Esophagus squamous epithelium (tissue), 5 donors: Measurements from ENCODE around the gene LAMTOR2. TPM values are rescaled to one million over a fixed set of nuclear protein-coding genes. Genes with fewer than 3 reads are reported as not detected.

Experiments
- DNase-seq: peaks from one replicate; lab custom pipeline; 2025; lab: John Stamatoyannopoulos, UW
- H3K27ac ChIP-seq, 4 donors: fragments of 200-600 bp; sonication (generic); one replicate each; pipeline ENCODE4 v1.5.1; 2016 to 2019; ENCODE audit warnings: mild to moderate bottlenecking in 1 of 4
- H3K27me3 ChIP-seq, 4 donors: fragments of 200-600 bp; sonication (generic); 1 replicate in 3 of 4; 2 replicates in 1 of 4; pipeline versions ENCODE4 v1.5.1 to v1.6.0; 2017 to 2021; ENCODE audit warnings: antibody characterized with exemption in 1 of 4
- H3K36me3 ChIP-seq, 3 donors: fragments of 200-600 bp; sonication (generic); one replicate each; pipeline ENCODE4 v1.5.1; 2016 to 2019
- H3K4me1 ChIP-seq, 3 donors: fragments of 200-600 bp; sonication (generic); one replicate each; pipeline ENCODE4 v1.5.1; 2017 to 2019
- H3K4me3 ChIP-seq, 4 donors: fragments of 200-600 bp; sonication (generic); 1 replicate in 3 of 4; 2 replicates in 1 of 4; pipeline ENCODE4 v1.5.1; 2016 to 2019; ENCODE audit warnings: mild to moderate bottlenecking in 2 of 4, moderate library complexity in 1 of 4
- H3K9me3 ChIP-seq, 3 donors: fragments of 200-600 bp; sonication (generic); one replicate each; pipeline ENCODE4 v1.5.1; 2016 to 2019
- POLR2A ChIP-seq, 4 donors: fragments of 450-650 bp; IDR thresholded peaks; one replicate each; pipeline ENCODE4 v1.6.1; 2017; ENCODE audit warnings: antibody characterized with exemption in 4 of 4, mild to moderate bottlenecking in 4 of 4, moderate library complexity in 3 of 4
- WGBS, 2 donors: methylation state at CpG; one replicate each; pipeline ENCODE4 v1.1.5; 2018; 5-methylcytosine and 5-hydroxymethylcytosine counted together
- intact Hi-C: fragments of 100-400 bp; cut with DNase I; formaldehyde crosslinking; loops from one replicate; pipeline ENCODE4 v1.15.0; 2022
- total RNA-seq, 4 donors: library from RNA; depleted of rRNA; stranded (reverse); fragments of >200 nt; gene quantifications; one replicate each; pipeline ENCODE4 v1.1.0, GENCODE V29; 2016
- TF ChIP-seq, protein P1 (sequence below), 6 experiments: fragments of 450-650 bp in 4 of 6; fragments of 200-600 bp in 2 of 6; sonication (generic) in 2 of 6; IDR thresholded peaks; one replicate each; pipeline ENCODE4 v1.5.1; 2016 to 2019; ENCODE audit warnings: antibody characterized with exemption in 6 of 6, mild to moderate bottlenecking in 4 of 6, moderate library complexity in 4 of 6
- donor health status: DM: yes; HTN: yes; CAD: no.

The LAMTOR2 gene
- total RNA-seq, 4 donors from 2014 or later = 41.4 to 67.1 (median 53.3) TPM

DNA sequence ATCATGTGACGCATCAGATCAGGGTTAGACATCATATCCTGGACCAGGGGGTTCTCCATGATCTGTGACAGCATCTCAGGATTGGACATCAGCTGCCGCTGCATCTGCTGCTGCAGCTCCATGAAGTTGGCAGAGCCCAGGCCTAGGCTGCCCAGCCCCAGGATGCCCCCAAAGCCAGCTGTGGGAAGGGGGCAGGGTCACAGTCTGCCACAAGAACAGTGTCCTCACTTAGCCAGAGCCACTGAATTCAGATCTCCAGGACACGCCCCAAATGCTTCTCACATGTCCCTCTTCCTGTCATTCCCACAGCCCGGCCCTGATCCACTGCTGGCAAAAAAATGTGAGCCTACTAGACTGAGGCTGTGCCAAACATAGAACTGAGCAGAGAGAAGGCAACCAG lies 4.2 kb upstream of the LAMTOR2 start:
- Histone ChIP-seq H3K27me3 (no peaks in the 10 kb centered on the region), H3K4me1 (peaks cover 0 to 21% (median 3%) of the 10 kb centered on the region in 3 donors), H3K4me3 (no peak overlapping the region), H3K36me3 (peaks cover 0 to 59% (median 3%) of the 10 kb centered on the region in 3 donors), H3K27ac (no peak overlapping the region), H3K9me3 (no peaks in the 10 kb centered on the region)
- intact Hi-C loops = loop anchor here (10.0 kb wide), 1 partner anchor 116 kb away; the partner anchor contains the start of gene KHDC4
- TF ChIP-seq, protein P1, sequence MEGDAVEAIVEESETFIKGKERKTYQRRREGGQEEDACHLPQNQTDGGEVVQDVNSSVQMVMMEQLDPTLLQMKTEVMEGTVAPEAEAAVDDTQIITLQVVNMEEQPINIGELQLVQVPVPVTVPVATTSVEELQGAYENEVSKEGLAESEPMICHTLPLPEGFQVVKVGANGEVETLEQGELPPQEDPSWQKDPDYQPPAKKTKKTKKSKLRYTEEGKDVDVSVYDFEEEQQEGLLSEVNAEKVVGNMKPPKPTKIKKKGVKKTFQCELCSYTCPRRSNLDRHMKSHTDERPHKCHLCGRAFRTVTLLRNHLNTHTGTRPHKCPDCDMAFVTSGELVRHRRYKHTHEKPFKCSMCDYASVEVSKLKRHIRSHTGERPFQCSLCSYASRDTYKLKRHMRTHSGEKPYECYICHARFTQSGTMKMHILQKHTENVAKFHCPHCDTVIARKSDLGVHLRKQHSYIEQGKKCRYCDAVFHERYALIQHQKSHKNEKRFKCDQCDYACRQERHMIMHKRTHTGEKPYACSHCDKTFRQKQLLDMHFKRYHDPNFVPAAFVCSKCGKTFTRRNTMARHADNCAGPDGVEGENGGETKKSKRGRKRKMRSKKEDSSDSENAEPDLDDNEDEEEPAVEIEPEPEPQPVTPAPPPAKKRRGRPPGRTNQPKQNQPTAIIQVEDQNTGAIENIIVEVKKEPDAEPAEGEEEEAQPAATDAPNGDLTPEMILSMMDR (IDR thresholded peaks at IDR 0.05) = no peak
- no peak for TF ChIP-seq POLR2A (IDR thresholded peaks at IDR 0.05)
- WGBS, 2 donors = 73 to 86% methylated on average over 2 to 3 of the region's 4 CpGs
- no peak for DNase-seq

DNA sequence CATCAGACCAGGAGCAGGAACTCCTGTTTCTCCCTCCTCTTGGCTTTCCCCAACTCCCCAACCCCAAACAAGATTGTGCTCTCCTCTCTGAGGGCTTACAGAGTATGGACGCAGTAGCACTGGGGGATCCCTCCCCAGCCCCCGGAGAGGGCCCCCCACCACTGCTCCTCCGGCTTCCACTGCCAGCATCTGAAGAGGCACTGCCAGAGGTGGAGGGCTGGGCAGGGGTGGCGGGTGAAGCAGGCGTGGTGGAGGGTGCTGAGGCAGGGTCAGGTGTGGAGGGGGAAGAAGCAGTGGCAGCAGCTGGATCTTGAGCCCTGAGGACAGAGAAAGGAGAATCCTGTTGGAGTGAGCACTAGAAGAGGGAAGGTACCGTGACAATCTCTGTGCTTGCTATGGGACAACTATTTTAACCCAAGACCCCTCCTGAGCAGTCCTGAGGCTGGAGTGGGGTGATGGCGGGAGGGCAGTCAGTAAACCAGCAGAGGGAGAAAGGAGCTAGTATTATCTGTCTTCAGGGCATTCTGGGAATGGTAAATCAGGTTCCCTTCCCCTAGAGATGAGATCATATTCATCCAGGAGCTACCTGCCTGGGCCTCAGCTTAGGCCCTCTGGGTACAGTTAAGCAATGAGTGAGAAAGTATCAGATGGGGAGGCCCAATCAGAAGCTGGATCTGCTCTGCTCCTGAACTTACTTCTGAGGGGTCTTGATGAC lies 3.4 kb upstream of the LAMTOR2 start:
- WGBS, 2 donors = 91 to 100% methylated on average over 2 to 3 of the region's 7 CpGs
- DNase-seq = no peak
- H3K27me3 ChIP-seq = no peaks in the 10 kb centered on the region
- no peaks in the 10 kb centered on the region for H3K9me3 ChIP-seq
- no peak for TF ChIP-seq POLR2A (IDR thresholded peaks at IDR 0.05)
- TF ChIP-seq, protein P1 (IDR thresholded peaks at IDR 0.05) = no peak
- no peak overlapping the region for H3K4me3 ChIP-seq
- peaks cover 0 to 52% (median 3%) of the 10 kb centered on the region in 3 donors for H3K36me3 ChIP-seq
- H3K4me1 ChIP-seq = peaks cover 0 to 29% (median 11%) of the 10 kb centered on the region in 3 donors
- intact Hi-C loops = loop anchor here (10.0 kb wide), 1 partner anchor 116 kb away; the partner anchor contains the start of gene KHDC4
- H3K27ac ChIP-seq = no peak overlapping the region

DNA sequence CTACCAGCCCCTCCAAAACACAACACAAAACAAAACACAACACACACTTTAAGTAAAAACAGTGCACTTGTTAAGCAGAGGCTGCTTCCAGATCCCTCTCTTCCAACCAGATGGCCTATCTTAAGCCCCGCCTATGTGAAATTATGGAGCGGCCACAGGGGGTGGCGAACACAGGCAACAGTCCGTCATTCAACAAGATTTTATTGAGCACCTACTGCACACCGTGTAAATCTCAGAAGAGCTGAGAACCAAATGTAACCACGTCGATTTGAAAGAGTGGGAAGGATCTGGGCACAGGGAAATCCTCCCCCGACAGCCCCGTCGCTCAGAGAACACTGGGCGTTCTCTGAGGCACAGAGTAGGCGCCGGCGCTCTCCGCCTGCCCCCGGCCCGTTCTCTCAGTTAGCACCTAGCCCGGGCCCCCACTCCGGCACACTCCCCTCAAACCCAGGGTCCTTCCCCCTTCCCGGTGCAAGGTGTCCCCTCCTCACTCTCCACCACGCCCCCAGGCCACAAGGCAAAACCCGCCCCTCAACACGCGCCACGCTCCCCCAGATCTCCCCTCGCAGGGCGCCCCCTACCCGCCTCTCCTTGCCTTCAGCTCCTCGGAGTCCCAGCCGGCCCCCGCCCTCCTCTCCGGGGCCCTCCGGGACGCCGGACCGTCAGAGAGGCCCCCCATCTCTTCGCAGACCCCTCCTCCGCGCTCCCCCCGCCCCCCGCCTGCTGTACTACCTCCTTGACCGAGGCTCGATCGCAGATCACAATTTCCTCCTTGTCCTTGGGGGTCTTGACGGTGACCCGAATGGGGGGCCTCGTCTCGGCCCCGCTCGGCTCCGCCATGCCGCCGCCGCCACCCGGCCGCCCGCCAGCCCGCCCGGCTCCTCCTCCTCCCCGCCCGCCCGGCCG lies 1.5 kb upstream of the LAMTOR2 start:
- H3K36me3 ChIP-seq = peaks cover 0 to 40% (median 0%) of the 10 kb centered on the region in 3 donors
- H3K4me1 ChIP-seq = peaks cover 0 to 35% (median 11%) of the 10 kb centered on the region in 3 donors
- no peaks in the 10 kb centered on the region for H3K27me3 ChIP-seq
- no peak for TF ChIP-seq POLR2A (IDR thresholded peaks at IDR 0.05)
- TF ChIP-seq, protein P1 (IDR thresholded peaks at IDR 0.05) = peak in 2 of 6 experiments; percentile 8 to 33
- no peaks in the 10 kb centered on the region for H3K9me3 ChIP-seq
- peak overlapping the region; percentile 95 to 98 (median 96) for H3K27ac ChIP-seq
- intact Hi-C loops = loop anchor here (10.0 kb wide), 1 partner anchor 118 kb away; the partner anchor contains the start of gene KHDC4
- 0 to 1% methylated on average over 15 to 28 of the region's 63 CpGs for WGBS, 2 donors
- no peak for DNase-seq
- H3K4me3 ChIP-seq = peak overlapping the region; percentile 84 to 95 (median 88)

DNA sequence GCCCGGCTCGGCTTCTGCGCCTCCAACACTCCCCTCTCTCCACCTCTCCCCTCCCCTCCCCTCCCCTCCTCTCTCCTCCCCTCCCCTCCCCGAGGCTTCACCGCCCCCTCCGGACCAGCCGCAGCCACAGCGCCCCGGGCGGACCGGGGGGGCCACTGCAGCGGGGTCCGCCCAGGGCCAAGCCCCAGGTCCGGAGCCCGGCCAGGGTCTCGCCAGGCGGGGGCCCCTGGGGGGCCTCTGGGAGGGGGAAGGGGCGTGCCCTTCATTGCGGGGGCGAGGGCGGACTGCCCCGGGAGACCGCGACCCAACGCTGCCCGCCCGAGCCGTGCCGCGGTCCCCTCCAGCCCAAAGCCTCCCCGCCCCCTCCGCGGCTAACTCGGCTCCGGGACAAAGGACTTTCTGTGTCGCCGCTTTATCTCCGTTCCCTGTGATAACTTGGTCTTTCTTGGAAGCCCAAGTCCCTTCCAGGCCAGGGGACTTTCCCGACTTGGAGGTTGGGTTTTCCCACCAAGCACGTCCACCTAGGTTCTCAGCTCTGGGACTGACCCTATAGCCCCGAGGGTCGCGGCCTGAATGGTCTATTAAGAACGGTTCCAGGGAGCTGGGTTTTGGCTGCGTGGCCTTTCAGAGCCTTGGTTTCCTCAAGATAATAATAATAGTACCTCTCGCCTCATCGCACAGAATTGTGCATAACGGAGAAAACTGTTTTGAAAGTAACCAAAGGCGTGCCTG lies 648 bp upstream of the LAMTOR2 start, which contains the start of gene UBQLN4:
Gene UBQLN4, minus strand, starts transcription at position 31 of the 732 bp plus-strand sequence. CDS start 97 bp downstream, outside the sequence.
- peak within 1 kb of the TSS; percentile 84 to 95 (median 88) for H3K4me3 ChIP-seq
- H3K27ac ChIP-seq = peak within 1 kb of the TSS; percentile 95 to 98 (median 96)
- 0 to 3% methylated on average over 14 to 18 of the region's 49 CpGs for WGBS, 2 donors
- no peaks in the 10 kb centered on the region for H3K27me3 ChIP-seq
- peaks cover 0 to 35% (median 11%) of the 10 kb centered on the region in 3 donors for H3K4me1 ChIP-seq
- peaks cover 0 to 32% (median 0%) of the 10 kb centered on the region in 3 donors for H3K36me3 ChIP-seq
- peak in 1 of 4 donors; percentile 31 for TF ChIP-seq POLR2A (IDR thresholded peaks at IDR 0.05)
- TF ChIP-seq, protein P1 (IDR thresholded peaks at IDR 0.05) = peak in 4 of 6 experiments; percentile 41 to 52 (median 45)
- intact Hi-C loops = loop anchor here (10.0 kb wide), 1 partner anchor 119 kb away; the partner anchor contains the start of gene KHDC4
- DNase-seq = peak; percentile 48
- no peaks in the 10 kb centered on the region for H3K9me3 ChIP-seq
